ENCODE measurements around the gene USP49.
A peak's percentile ranks its signal among the peaks of the same experiment; 100 is the strongest.

Gene USP49

GRCh38 chr6:41787219-41787917, 107.8 kb downstream of the USP49 start, which contains the start of gene TOMM6 (continued):
- TF ChIP-seq ZNF530 (tag by site-specific recombination; IDR thresholded peaks at IDR 0.05; ENCODE audit: low read depth), result no peak
- TF ChIP-seq ZNF514 (tag by site-specific recombination; IDR thresholded peaks at IDR 0.05), result no peak
- TF ChIP-seq ZNF248 (tag by site-specific recombination; IDR thresholded peaks at IDR 0.05), result no peak
- TF ChIP-seq HOXC10 (CRISPR knock-in tag; IDR thresholded peaks at IDR 0.05), result no peak
- TF ChIP-seq ZNF701 (tag by site-specific recombination; IDR thresholded peaks at IDR 0.05), result no peak
- TF ChIP-seq ZNF513 (tag by site-specific recombination; IDR thresholded peaks at IDR 0.05), result no peak
- peak; percentile 69; the same call in 1 of the 2 replicates for TF ChIP-seq INSM2 (tag by site-specific recombination; IDR thresholded peaks at IDR 0.05)
- TF ChIP-seq ZNF335 (tag by site-specific recombination; conservative IDR thresholded peaks at IDR 0.05), result no peak
- no peak for TF ChIP-seq ZNF624 (tag by site-specific recombination; IDR thresholded peaks at IDR 0.05)
- 0 out of 2 replicates have a peak, but pooled peaks have one; percentile 43 for TF ChIP-seq ZBTB20 (tag by site-specific recombination; IDR thresholded peaks at IDR 0.05)
- no peak for TF ChIP-seq ZNF521 (tag by site-specific recombination; IDR thresholded peaks at IDR 0.05)
- peak; percentile 77 for TF ChIP-seq OSR2 (tag by site-specific recombination; IDR thresholded peaks at IDR 0.05)
- TF ChIP-seq PRDM1 (tag by site-specific recombination; IDR thresholded peaks at IDR 0.05), result no peak
- TF ChIP-seq ZNF664 (tag by site-specific recombination; IDR thresholded peaks at IDR 0.05), result no peak
- TF ChIP-seq ZNF623 (tag by site-specific recombination; IDR thresholded peaks at IDR 0.05), result no peak
- no peak for TF ChIP-seq ZNF223 (tag by site-specific recombination; IDR thresholded peaks at IDR 0.05)
- peak; percentile 33; the same call in 1 of the 2 replicates for TF ChIP-seq ZBTB10 (tag by site-specific recombination; IDR thresholded peaks at IDR 0.05)
- no peak for TF ChIP-seq ZNF138 (tag by site-specific recombination; IDR thresholded peaks at IDR 0.05; ENCODE audit: borderline replicate concordance)
- TF ChIP-seq ZNF292 (tag by site-specific recombination; IDR thresholded peaks at IDR 0.05; ENCODE audit: borderline replicate concordance, low read depth), result no peak
- TF ChIP-seq ZNF692 (tag by site-specific recombination; IDR thresholded peaks at IDR 0.05), result peak; percentile 84
- no peak for TF ChIP-seq ZNF555 (tag by site-specific recombination; conservative IDR thresholded peaks at IDR 0.05)
- TF ChIP-seq IKZF3 (tag by site-specific recombination; IDR thresholded peaks at IDR 0.05), result 0 out of 2 replicates have a peak, but pooled peaks have one; percentile 7
- peak; percentile 95 for TF ChIP-seq SP2 (tag by site-specific recombination; IDR thresholded peaks at IDR 0.05)
- TF ChIP-seq ZNF792 (tag by site-specific recombination; IDR thresholded peaks at IDR 0.05), result no peak
- no peak for TF ChIP-seq ZNF596 (tag by site-specific recombination; IDR thresholded peaks at IDR 0.05)
- TF ChIP-seq WT1 (tag by site-specific recombination; IDR thresholded peaks at IDR 0.05), result 0 out of 2 replicates have a peak, but pooled peaks have one; percentile 42
- TF ChIP-seq KLF10 (tag by site-specific recombination; IDR thresholded peaks at IDR 0.05), result peak; percentile 71; the same call in 1 of the 2 replicates
- no peak for TF ChIP-seq AEBP2 (tag by site-specific recombination; IDR thresholded peaks at IDR 0.05; ENCODE audit: borderline replicate concordance)
- TF ChIP-seq ZSCAN16 (tag by site-specific recombination; IDR thresholded peaks at IDR 0.05), result peak; percentile 38; the same call in 1 of the 2 replicates
- TF ChIP-seq ZSCAN30 (tag by site-specific recombination; IDR thresholded peaks at IDR 0.05), result peak; percentile 52
- TF ChIP-seq ZNF23 (tag by site-specific recombination; IDR thresholded peaks at IDR 0.05; ENCODE audit: borderline replicate concordance), result no peak
- TF ChIP-seq ZNF747 (tag by site-specific recombination; IDR thresholded peaks at IDR 0.05), result no peak
- no peak for TF ChIP-seq ZNF837 (tag by site-specific recombination; IDR thresholded peaks at IDR 0.05)

Measured in HEK293 (cell line).